Upper lobe of right lung (tissue), 1 donor: ENCODE data around the gene RABGGTA. TPM values are rescaled to one million over a fixed set of nuclear protein-coding genes. Genes with fewer than 3 reads are reported as not detected.

Experiments used
- ATAC-seq: fragments of 200-7000 bp; cut with Tn5 transposase; one replicate; pipeline ENCODE4 v1.9.1; 2020; ENCODE audit warnings: mild to moderate bottlenecking, moderate library complexity
- DNase-seq: peaks from one replicate; pipeline ENCODE4 v3.0.0-alpha.2; 2020
- H3K27ac ChIP-seq: fragments of 200-600 bp; one replicate; pipeline ENCODE4 v1.8.0; 2022
- H3K27me3 ChIP-seq: fragments of 200-600 bp; one replicate; pipeline ENCODE4 v1.8.0; 2022; ENCODE audit warnings: mild to moderate bottlenecking
- H3K36me3 ChIP-seq: fragments of 200-600 bp; one replicate; pipeline ENCODE4 v1.8.0; 2022
- H3K4me1 ChIP-seq: fragments of 200-600 bp; one replicate; pipeline ENCODE4 v1.8.0; 2022
- H3K4me3 ChIP-seq: fragments of 200-600 bp; one replicate; pipeline ENCODE4 v1.8.0; 2022; ENCODE audit warnings: mild to moderate bottlenecking
- H3K9me3 ChIP-seq: fragments of 200-600 bp; one replicate; pipeline ENCODE4 v1.8.0; 2022
- CTCF ChIP-seq: fragments of 200-600 bp; IDR thresholded peaks from one replicate; pipeline ENCODE4 v1.8.0; 2022; ENCODE audit warnings: antibody characterized with exemption
- intact Hi-C: fragments of 100-400 bp; cut with DNase I; formaldehyde crosslinking; loops from one replicate; pipeline ENCODE4 v1.11.0; 2022
- total RNA-seq: library from RNA; stranded (reverse); fragmentation: NEBNext Ultra II Directional; extraction: Animal tissue kit (Norgen Biotek cat#: 25700); gene quantifications from one replicate; pipeline ENCODE4 v1.2.1, GENCODE V29; 2021
- donor health status: DM: no; HTN: yes; CAD: no; lungs with severe emphysema.

The RABGGTA gene
- total RNA-seq, 1 donor from 2014 or later = 50.3 TPM

GRCh38 chr14:24269368-24269767, 2.0 kb downstream of the RABGGTA start:
- H3K4me3 ChIP-seq = no peak overlapping the region
- H3K36me3 ChIP-seq = peaks cover 40% of the 10 kb centered on the region
- no peak for TF ChIP-seq CTCF
- intact Hi-C loops = no loop called here
- H3K27me3 ChIP-seq = no peaks in the 10 kb centered on the region
- H3K4me1 ChIP-seq = peaks cover 28% of the 10 kb centered on the region
- DNase-seq = no peak
- no peaks in the 10 kb centered on the region for H3K9me3 ChIP-seq
- H3K27ac ChIP-seq = no peak overlapping the region
- ATAC-seq = no peak

DNA sequence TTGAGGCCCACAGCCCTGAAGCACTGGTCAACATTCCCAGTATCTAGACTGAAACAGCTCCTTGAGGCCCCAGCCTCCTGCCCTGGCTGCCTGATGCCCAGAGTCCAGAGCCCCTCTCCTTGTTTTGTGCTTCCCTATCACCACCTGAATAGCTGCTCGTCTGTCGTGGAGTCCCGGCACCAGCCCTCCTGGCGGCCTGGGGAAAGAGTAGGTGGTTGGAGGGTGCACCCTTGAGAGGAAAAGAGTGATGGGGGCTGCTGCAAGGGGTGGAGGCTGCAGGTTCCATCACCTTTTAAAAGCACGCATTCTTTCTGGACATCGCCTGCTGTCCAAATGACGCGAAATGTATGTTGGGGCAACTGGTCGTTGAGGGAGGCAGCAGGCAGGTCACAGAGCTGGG, 3.2 kb downstream of the RABGGTA start:
- TF ChIP-seq CTCF = no peak
- Histone ChIP-seq H3K27ac (no peak overlapping the region), H3K4me3 (no peak overlapping the region), H3K4me1 (peaks cover 20% of the 10 kb centered on the region), H3K27me3 (no peaks in the 10 kb centered on the region), H3K36me3 (peaks cover 40% of the 10 kb centered on the region), H3K9me3 (no peaks in the 10 kb centered on the region)
- DNase-seq (no peak), ATAC-seq (no peak)
- intact Hi-C loops = no loop called here

- H3K27me3 ChIP-seq = no peaks in the 10 kb centered on the region
- ATAC-seq = no peak
- no peak overlapping the region for H3K27ac ChIP-seq
- TF ChIP-seq CTCF = no peak
- no peak overlapping the region for H3K4me3 ChIP-seq
- no peak for DNase-seq
- H3K4me1 ChIP-seq = peaks cover 13% of the 10 kb centered on the region
- peaks cover 40% of the 10 kb centered on the region for H3K36me3 ChIP-seq
- H3K9me3 ChIP-seq = no peaks in the 10 kb centered on the region
- intact Hi-C loops = no loop called here
These were observed 3.9 kb downstream of the RABGGTA start for GRCh38 chr14:24267516-24267915.

GRCh38 chr14:24266344-24267244, 4.8 kb downstream of the RABGGTA start:
- Histone ChIP-seq H3K27ac (no peak overlapping the region), H3K27me3 (no peaks in the 10 kb centered on the region), H3K36me3 (peaks cover 40% of the 10 kb centered on the region), H3K9me3 (no peaks in the 10 kb centered on the region), H3K4me1 (peaks cover 4% of the 10 kb centered on the region), H3K4me3 (no peak overlapping the region)
- ATAC-seq = no peak
- intact Hi-C loops = no loop called here
- DNase-seq = no peak
- TF ChIP-seq CTCF = no peak

- H3K4me1 ChIP-seq = no peaks in the 10 kb centered on the region
- H3K4me3 ChIP-seq = no peak overlapping the region
- intact Hi-C loops = no loop called here
- ATAC-seq = no peak
- H3K27ac ChIP-seq = no peak overlapping the region
- TF ChIP-seq CTCF = no peak
- H3K27me3 ChIP-seq = no peaks in the 10 kb centered on the region
- no peak for DNase-seq
- peaks cover 35% of the 10 kb centered on the region for H3K36me3 ChIP-seq
- no peaks in the 10 kb centered on the region for H3K9me3 ChIP-seq
These were observed 7.1 kb downstream of the RABGGTA start for GRCh38 chr14:24264298-24264697.
